ENCODE measurements around the gene KIAA0930.

KIAA0930 gene

GRCh38 chr22:45216133-45217003 lies 24.3 kb downstream of the KIAA0930 start:
- DNase-seq, result no peak

- DNase-seq, result no peak
Measured at GRCh38 chr22:45212992-45213751, 27.5 kb downstream of the KIAA0930 start.

- DNase-seq, result peak; percentile 35
Measured at GRCh38 chr22:45212306-45212709, 28.4 kb downstream of the KIAA0930 start.

- DNase-seq, result no peak
Measured at GRCh38 chr22:45211848-45212247, 28.8 kb downstream of the KIAA0930 start.

- DNase-seq, result no peak
Measured at GRCh38 chr22:45211435-45211834, 29.3 kb downstream of the KIAA0930 start.

GRCh38 chr22:45210991-45211390 lies 29.7 kb downstream of the KIAA0930 start:
- DNase-seq, result no peak

GRCh38 chr22:45210577-45210976 lies 30.1 kb downstream of the KIAA0930 start:
- no peak for DNase-seq

GRCh38 chr22:45210174-45210573 lies 30.5 kb downstream of the KIAA0930 start:
- DNase-seq, result no peak

- no peak for DNase-seq
Measured at GRCh38 chr22:45208993-45209838, 31.5 kb downstream of the KIAA0930 start.

- DNase-seq, result no peak
Measured at GRCh38 chr22:45208696-45208992, 32.0 kb downstream of the KIAA0930 start.

- no peak for DNase-seq
Measured at GRCh38 chr22:45207981-45208664, 32.6 kb downstream of the KIAA0930 start.

GRCh38 chr22:45207533-45207932 lies 33.2 kb downstream of the KIAA0930 start:
- no peak for DNase-seq

GRCh38 chr22:45206233-45206632 lies 34.5 kb downstream of the KIAA0930 start:
- DNase-seq, result no peak

GRCh38 chr22:45205276-45205925 lies 35.3 kb downstream of the KIAA0930 start:
- no peak for DNase-seq

GRCh38 chr22:45204819-45205218 lies 35.9 kb downstream of the KIAA0930 start:
- no peak for DNase-seq

GRCh38 chr22:45204241-45204640 lies 36.5 kb downstream of the KIAA0930 start:
- DNase-seq, result no peak

GRCh38 chr22:45203150-45203951 lies 37.3 kb downstream of the KIAA0930 start:
- no peak for DNase-seq

GRCh38 chr22:45202333-45203149 lies 38.2 kb downstream of the KIAA0930 start:
- DNase-seq, result no peak

GRCh38 chr22:45201678-45202332 lies 38.9 kb downstream of the KIAA0930 start:
- no peak for DNase-seq

All from NCI-H2107 (cell line).